Hematopoietic multipotent progenitor cell treated with erythropoietin and hydrocortisone succinate and interleukin-3 and kit ligand, for 4 days (in vitro differentiated cells): ENCODE data around the gene CDK2.
A peak's percentile ranks its signal among the peaks of the same experiment; 100 is the strongest.

Experiments used
- DNase-seq: peaks from one replicate; pipeline ENCODE4 v3.0.0-alpha.2; 2015

The CDK2 gene

DNA sequence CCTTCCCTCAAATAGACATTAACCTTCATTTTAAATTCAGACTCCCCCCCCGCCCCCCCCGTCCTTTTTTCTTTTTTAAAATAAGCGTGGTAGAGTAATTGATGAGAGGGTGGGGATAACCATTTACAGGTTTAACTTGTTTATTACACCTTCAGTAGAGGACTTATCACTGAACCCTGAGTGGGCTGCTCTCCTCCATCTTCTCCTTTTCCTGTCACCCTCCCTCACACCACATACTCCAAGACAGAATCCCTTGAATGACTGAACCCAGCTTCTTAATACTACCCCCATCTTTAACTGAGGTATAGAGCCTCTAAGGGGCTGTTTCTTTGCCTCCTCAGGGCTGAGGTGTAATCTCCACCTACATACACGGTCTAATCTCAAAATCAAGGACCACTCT, 50.6 kb downstream of the CDK2 start:
- no peak for DNase-seq

GRCh38 chr12:56018356-56018755, 51.7 kb downstream of the CDK2 start:
- DNase-seq = no peak

- peak; percentile 87 for DNase-seq
These were observed 54.0 kb downstream of the CDK2 start, which contains the start of gene IKZF4 for GRCh38 chr12:56020423-56021184. Gene IKZF4, plus strand, starts transcription at chr12:56021043. Its CDS starts 451 bp downstream, at chr12:56021494.

- DNase-seq = peak; percentile 47
These were observed 55.4 kb downstream of the CDK2 start for GRCh38 chr12:56021889-56022497.
